ENCODE data around the gene TENM4.

The TENM4 gene

GRCh38 chr11:79076526-79077115 lies 364.2 kb downstream of the TENM4 start:
- Histone ChIP-seq H3K27ac (ENCODE audit: low read depth, low read length) (no peak overlapping the region), H3K79me2 (ENCODE audit: control insufficient read depth, insufficient read depth, low read length, unreplicated experiment) (no peaks in the 10 kb centered on the region), H3K27me3 (ENCODE audit: insufficient read depth, low read length) (no peaks in the 10 kb centered on the region), H3K4me1 (ENCODE audit: control insufficient read depth, insufficient read depth, low read length, unreplicated experiment) (no peaks in the 10 kb centered on the region), H2AFZ (ENCODE audit: low read length, unreplicated experiment) (no peak overlapping the region), H3K36me3 (ENCODE audit: insufficient read depth, low read length) (no peaks in the 10 kb centered on the region), H3K4me3 (ENCODE audit: low read depth, low read length) (no peak overlapping the region)

DNA sequence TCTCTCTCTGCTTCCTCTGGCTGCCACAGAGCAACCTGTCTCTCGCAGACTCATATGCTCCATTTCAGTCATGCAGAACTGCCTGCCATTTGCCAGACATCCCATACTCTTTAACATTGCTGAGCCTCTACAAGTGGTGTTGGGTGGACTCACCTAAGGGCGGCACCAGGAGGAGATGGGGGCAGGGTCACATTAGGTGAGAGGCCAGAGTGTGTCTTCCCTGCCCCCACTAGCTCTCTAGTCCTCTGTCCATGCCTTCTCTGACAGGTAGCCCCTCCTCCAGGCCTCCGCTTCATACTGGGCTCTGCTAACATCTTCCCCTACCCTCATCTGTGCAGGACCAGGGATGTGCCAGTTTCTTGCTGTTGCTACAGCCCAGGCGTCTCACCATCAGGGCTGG lies 366.3 kb downstream of the TENM4 start:
- no peak overlapping the region for H2AFZ ChIP-seq (ENCODE audit: low read length, unreplicated experiment)
- H3K27me3 ChIP-seq (ENCODE audit: insufficient read depth, low read length), result no peaks in the 10 kb centered on the region
- H3K27ac ChIP-seq (ENCODE audit: low read depth, low read length), result no peak overlapping the region
- H3K4me1 ChIP-seq (ENCODE audit: control insufficient read depth, insufficient read depth, low read length, unreplicated experiment), result no peaks in the 10 kb centered on the region
- H3K36me3 ChIP-seq (ENCODE audit: insufficient read depth, low read length), result no peaks in the 10 kb centered on the region
- no peaks in the 10 kb centered on the region for H3K79me2 ChIP-seq (ENCODE audit: control insufficient read depth, insufficient read depth, low read length, unreplicated experiment)
- no peak overlapping the region for H3K4me3 ChIP-seq (ENCODE audit: low read depth, low read length)

DNA sequence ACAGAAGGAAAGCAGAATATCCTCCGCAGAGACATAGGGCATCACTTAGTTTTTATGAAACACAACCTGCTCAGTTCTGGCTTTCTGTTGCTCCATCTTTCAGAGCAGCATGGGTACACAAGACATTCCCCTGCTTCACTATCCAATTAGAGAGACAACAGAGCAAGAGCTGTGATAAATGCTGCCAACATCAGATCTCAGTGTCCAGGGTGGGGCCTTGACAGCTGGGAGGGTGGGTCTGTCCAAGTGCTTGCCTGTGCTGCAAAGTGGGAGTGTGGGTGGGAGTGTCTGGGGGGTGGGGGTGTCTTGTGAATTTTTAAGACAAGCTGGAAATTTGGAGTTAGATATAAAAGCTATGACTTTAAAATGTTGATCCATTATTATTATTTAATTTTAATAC lies 369.6 kb downstream of the TENM4 start:
- Histone ChIP-seq H3K4me1 (ENCODE audit: control insufficient read depth, insufficient read depth, low read length, unreplicated experiment) (no peaks in the 10 kb centered on the region), H3K27ac (ENCODE audit: low read depth, low read length) (no peak overlapping the region), H3K27me3 (ENCODE audit: insufficient read depth, low read length) (no peaks in the 10 kb centered on the region), H3K36me3 (ENCODE audit: insufficient read depth, low read length) (no peaks in the 10 kb centered on the region), H3K79me2 (ENCODE audit: control insufficient read depth, insufficient read depth, low read length, unreplicated experiment) (no peaks in the 10 kb centered on the region), H2AFZ (ENCODE audit: low read length, unreplicated experiment) (no peak overlapping the region), H3K4me3 (ENCODE audit: low read depth, low read length) (no peak overlapping the region)

DNA sequence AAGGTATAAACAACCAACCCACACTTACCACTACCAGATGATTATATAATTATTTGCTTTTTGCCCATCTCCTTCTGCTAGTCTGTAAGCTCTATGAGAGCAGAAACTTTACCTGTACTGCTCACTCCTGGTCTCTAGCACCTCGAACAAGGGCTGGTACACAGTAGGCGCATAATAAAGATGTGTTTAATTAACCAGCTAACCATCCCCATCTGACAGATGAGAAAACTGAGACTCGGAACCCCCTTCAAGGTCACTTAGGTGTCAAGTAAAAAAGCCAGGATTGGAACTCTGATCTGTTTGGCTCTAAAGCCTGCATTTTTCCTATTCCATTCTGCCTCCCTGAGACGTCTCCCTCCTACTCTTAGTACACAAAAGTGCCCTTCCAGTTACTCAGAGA lies 370.3 kb downstream of the TENM4 start:
- H3K27ac ChIP-seq (ENCODE audit: low read depth, low read length), result no peak overlapping the region
- H3K79me2 ChIP-seq (ENCODE audit: control insufficient read depth, insufficient read depth, low read length, unreplicated experiment), result no peaks in the 10 kb centered on the region
- no peaks in the 10 kb centered on the region for H3K36me3 ChIP-seq (ENCODE audit: insufficient read depth, low read length)
- no peaks in the 10 kb centered on the region for H3K27me3 ChIP-seq (ENCODE audit: insufficient read depth, low read length)
- H3K4me3 ChIP-seq (ENCODE audit: low read depth, low read length), result no peak overlapping the region
- H3K4me1 ChIP-seq (ENCODE audit: control insufficient read depth, insufficient read depth, low read length, unreplicated experiment), result no peaks in the 10 kb centered on the region
- H2AFZ ChIP-seq (ENCODE audit: low read length, unreplicated experiment), result no peak overlapping the region

DNA sequence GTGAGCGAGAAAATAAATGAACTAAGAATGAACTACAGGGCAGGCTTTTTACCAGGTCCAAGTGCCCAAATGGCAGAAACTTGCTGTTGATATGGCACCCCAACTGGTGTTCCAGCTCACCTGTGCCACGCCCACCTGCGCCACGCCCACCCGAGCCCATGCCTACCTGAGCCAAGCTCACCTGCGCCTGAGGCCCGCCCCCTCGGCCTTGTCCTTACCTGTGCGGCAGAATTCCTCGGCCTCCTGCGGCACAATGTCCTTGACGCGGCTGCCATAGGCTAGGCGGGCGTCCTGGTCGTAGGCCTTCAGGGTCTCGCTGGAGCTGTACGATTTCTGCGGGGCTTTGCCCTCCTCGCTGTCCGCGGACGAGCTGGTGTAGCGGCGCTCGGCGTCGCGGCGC lies 371.3 kb downstream of the TENM4 start:
- Histone ChIP-seq H2AFZ (ENCODE audit: low read length, unreplicated experiment) (no peak overlapping the region), H3K79me2 (ENCODE audit: control insufficient read depth, insufficient read depth, low read length, unreplicated experiment) (no peaks in the 10 kb centered on the region), H3K4me1 (ENCODE audit: control insufficient read depth, insufficient read depth, low read length, unreplicated experiment) (no peaks in the 10 kb centered on the region), H3K27ac (ENCODE audit: low read depth, low read length) (no peak overlapping the region), H3K4me3 (ENCODE audit: low read depth, low read length) (no peak overlapping the region), H3K36me3 (ENCODE audit: insufficient read depth, low read length) (no peaks in the 10 kb centered on the region), H3K27me3 (ENCODE audit: insufficient read depth, low read length) (no peaks in the 10 kb centered on the region)

DNA sequence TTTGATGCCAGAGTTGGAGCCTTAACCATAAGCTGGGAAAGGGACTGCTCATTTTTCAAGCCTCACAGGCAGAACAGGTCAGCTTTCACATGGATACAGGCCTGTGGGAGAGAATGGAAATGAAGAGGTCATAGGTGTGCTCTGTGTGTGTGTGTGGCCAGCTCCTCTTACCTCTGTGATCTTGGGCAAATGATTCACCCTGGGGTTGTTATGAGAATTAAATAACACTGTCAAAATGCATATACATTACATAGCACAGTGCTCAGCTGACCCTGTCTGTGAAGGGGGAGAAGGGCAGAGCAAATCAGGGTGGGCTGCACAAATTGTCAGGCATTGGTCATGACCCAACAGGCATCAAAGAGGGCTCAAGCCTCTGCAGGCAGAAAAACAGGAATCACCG lies 372.5 kb downstream of the TENM4 start:
- Histone ChIP-seq H3K79me2 (ENCODE audit: control insufficient read depth, insufficient read depth, low read length, unreplicated experiment) (no peaks in the 10 kb centered on the region), H3K27me3 (ENCODE audit: insufficient read depth, low read length) (no peaks in the 10 kb centered on the region)

DNA sequence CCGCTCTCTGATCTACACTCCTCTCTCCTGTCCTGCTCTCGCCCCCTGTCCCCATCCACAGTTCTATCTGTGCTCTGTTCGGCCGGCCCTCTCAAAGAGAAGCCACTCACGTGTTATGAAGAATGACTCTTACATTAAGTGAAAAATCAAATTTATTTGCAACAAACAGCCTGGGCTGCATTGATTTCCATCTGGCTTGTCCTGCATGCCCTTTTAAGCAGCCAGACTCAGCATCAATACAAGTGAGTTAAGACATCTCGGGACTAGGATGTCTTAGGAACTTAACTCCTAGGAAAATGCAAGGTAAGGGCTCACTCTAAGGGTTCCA lies 373.5 kb downstream of the TENM4 start:
- Histone ChIP-seq H3K4me1 (ENCODE audit: control insufficient read depth, insufficient read depth, low read length, unreplicated experiment) (no peaks in the 10 kb centered on the region), H3K79me2 (ENCODE audit: control insufficient read depth, insufficient read depth, low read length, unreplicated experiment) (no peaks in the 10 kb centered on the region), H3K27ac (ENCODE audit: low read depth, low read length) (no peak overlapping the region), H2AFZ (ENCODE audit: low read length, unreplicated experiment) (no peak overlapping the region), H3K27me3 (ENCODE audit: insufficient read depth, low read length) (no peaks in the 10 kb centered on the region), H3K4me3 (ENCODE audit: low read depth, low read length) (no peak overlapping the region), H3K36me3 (ENCODE audit: insufficient read depth, low read length) (no peaks in the 10 kb centered on the region)

More for the DNA sequence above, 372.5 kb downstream of the TENM4 start:
- Histone ChIP-seq H3K4me3 (ENCODE audit: low read depth, low read length) (no peak overlapping the region), H3K4me1 (ENCODE audit: control insufficient read depth, insufficient read depth, low read length, unreplicated experiment) (no peaks in the 10 kb centered on the region), H3K27ac (ENCODE audit: low read depth, low read length) (no peak overlapping the region), H2AFZ (ENCODE audit: low read length, unreplicated experiment) (no peak overlapping the region), H3K36me3 (ENCODE audit: insufficient read depth, low read length) (no peaks in the 10 kb centered on the region)

DNA sequence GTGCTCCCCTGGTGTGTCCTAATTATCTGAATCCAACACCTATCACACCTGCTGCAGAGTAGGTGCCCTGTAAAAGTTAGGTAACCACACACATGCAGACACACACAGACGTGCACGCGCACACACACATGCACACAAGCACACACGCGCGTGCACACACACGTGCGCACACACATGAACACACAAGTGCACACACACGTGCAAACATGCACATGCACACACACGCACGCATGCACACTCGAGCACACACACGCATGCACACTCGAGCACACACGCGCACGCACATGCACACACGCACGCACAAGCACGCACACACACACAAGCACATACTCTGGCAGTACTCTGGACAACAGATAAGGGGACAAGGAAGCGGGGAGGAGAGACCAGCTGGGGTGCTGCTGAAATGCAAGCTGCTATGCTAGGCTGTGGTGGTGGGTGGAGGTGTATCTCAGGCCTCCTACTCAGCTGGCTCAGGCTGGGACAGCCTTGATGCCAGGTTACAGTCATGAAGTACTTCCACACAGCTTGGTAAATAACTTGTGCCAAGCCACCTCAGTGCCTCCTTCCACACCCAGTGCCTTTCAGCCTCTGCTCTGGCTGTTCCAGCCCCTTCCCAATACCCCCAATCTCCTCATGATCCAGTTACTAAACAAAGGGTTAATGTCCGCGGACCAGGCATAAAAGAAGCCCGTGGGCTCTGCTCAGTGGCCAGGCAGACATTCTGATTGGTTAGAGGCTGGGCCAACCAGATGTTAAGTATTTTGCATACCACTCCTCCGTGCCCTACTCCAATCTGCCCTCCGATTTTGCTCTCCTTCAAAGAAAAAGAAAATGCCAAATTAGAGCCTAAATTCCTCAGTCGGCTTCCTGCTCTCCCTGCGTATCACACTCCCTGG lies 374.1 kb downstream of the TENM4 start:
- Histone ChIP-seq H3K4me1 (ENCODE audit: control insufficient read depth, insufficient read depth, low read length, unreplicated experiment) (no peaks in the 10 kb centered on the region), H2AFZ (ENCODE audit: low read length, unreplicated experiment) (no peak overlapping the region), H3K27me3 (ENCODE audit: insufficient read depth, low read length) (no peaks in the 10 kb centered on the region), H3K27ac (ENCODE audit: low read depth, low read length) (no peak overlapping the region), H3K4me3 (ENCODE audit: low read depth, low read length) (no peak overlapping the region), H3K36me3 (ENCODE audit: insufficient read depth, low read length) (no peaks in the 10 kb centered on the region), H3K79me2 (ENCODE audit: control insufficient read depth, insufficient read depth, low read length, unreplicated experiment) (no peaks in the 10 kb centered on the region)

DNA sequence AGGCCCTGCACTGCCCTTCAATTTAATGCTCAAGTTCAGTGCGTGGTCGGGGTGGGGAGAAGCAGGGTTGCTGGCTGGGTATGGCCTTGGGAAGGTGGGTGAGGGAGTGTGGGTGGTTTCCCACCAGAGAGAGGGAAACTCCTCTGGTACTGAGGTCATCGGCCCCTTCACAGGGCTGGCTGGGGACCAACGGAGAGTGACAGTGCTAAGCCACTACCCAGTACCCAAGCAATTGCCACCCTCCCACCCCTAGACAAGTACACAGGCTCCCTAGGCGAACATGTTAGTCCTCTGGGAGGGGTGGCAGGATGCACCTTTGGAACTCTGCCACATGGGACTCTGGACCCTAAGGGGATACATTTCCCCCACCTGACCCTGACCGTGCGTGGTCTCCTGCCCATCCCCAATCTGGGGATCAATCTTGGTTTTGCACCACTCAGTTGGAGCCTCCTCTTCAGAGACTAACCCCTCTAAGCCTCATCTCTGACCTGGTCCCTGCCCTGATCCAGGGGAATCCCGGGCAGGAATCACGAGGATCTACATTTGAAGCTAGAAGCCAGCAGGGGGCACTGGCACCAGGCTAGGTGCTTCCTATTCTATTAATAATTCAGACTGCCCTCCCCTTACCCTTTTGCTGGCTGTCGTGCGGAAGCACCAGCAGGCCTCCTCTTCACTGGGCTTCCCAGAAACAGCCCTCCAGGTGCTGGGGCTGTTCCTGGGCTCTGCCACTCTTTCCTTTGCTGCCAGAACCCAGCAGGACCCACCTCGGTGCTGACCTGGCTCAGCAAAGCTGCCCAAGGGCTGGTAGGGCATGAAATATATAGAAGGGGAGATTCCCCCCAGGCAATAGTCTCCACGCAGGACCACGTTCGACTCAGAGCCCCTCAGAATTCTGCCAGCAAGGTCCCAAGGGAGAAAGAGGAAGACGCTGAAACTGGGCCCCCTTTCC lies 377.7 kb downstream of the TENM4 start:
- H2AFZ ChIP-seq (ENCODE audit: low read length, unreplicated experiment), result no peak overlapping the region
- H3K36me3 ChIP-seq (ENCODE audit: insufficient read depth, low read length), result no peaks in the 10 kb centered on the region
- H3K4me1 ChIP-seq (ENCODE audit: control insufficient read depth, insufficient read depth, low read length, unreplicated experiment), result no peaks in the 10 kb centered on the region
- H3K27ac ChIP-seq (ENCODE audit: low read depth, low read length), result no peak overlapping the region
- H3K79me2 ChIP-seq (ENCODE audit: control insufficient read depth, insufficient read depth, low read length, unreplicated experiment), result no peaks in the 10 kb centered on the region
- no peaks in the 10 kb centered on the region for H3K27me3 ChIP-seq (ENCODE audit: insufficient read depth, low read length)
- no peak overlapping the region for H3K4me3 ChIP-seq (ENCODE audit: low read depth, low read length)

DNA sequence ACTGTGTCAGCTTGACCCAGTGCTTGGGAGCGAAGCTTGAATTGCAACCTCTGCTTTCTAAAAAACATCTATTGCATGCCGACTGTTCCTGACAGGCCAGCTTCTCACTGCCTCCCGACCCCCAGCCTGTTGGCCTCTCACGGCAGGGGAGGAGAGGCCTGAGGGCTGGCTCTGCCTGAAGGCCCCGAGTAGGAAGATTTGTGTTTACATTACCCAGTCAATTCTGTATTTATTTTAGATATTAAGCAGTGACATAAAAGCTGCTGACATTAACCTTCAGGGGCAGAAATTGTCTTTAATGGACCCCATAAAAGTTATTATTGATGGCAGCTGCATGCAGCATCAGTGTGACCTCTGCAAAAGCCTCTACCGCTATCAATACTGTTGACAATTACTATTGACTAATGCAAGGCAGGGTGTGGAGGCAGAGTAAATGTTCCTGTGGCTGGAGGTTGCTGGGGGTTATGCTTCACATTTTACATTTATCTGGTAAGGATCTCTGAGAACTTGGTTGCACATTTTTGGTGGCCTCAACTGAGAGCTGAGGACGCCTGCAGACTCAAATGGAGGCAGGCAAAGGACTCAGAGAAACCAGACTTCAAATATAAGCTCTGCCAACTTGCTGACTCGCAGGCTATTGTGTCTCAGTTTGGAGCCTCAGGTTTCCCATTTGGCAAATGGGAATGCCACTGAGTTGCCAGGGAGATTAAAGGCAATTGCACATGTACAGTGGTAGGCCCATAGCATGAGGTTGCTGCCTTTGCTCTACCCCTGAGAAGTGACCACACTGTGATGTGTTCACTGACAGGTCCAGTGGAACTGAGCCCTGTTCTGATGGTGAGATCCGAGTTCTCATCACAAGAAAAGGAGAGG lies 380.5 kb downstream of the TENM4 start:
- Histone ChIP-seq H3K4me1 (ENCODE audit: control insufficient read depth, insufficient read depth, low read length, unreplicated experiment) (no peaks in the 10 kb centered on the region), H2AFZ (ENCODE audit: low read length, unreplicated experiment) (no peak overlapping the region), H3K36me3 (ENCODE audit: insufficient read depth, low read length) (no peaks in the 10 kb centered on the region), H3K79me2 (ENCODE audit: control insufficient read depth, insufficient read depth, low read length, unreplicated experiment) (no peaks in the 10 kb centered on the region), H3K27ac (ENCODE audit: low read depth, low read length) (no peak overlapping the region), H3K4me3 (ENCODE audit: low read depth, low read length) (no peak overlapping the region), H3K27me3 (ENCODE audit: insufficient read depth, low read length) (no peaks in the 10 kb centered on the region)
